Activated CD4-positive, alpha-beta T cell treated with anti-CD3 and anti-CD28 coated beads for 4 hours (primary cell): ENCODE measurements around the gene SLC15A4.

Source experiments
- DNase-seq, 2 donors: peaks; one replicate each; pipeline ENCODE4 v3.0.0-alpha.2; 2020

Gene SLC15A4

DNA sequence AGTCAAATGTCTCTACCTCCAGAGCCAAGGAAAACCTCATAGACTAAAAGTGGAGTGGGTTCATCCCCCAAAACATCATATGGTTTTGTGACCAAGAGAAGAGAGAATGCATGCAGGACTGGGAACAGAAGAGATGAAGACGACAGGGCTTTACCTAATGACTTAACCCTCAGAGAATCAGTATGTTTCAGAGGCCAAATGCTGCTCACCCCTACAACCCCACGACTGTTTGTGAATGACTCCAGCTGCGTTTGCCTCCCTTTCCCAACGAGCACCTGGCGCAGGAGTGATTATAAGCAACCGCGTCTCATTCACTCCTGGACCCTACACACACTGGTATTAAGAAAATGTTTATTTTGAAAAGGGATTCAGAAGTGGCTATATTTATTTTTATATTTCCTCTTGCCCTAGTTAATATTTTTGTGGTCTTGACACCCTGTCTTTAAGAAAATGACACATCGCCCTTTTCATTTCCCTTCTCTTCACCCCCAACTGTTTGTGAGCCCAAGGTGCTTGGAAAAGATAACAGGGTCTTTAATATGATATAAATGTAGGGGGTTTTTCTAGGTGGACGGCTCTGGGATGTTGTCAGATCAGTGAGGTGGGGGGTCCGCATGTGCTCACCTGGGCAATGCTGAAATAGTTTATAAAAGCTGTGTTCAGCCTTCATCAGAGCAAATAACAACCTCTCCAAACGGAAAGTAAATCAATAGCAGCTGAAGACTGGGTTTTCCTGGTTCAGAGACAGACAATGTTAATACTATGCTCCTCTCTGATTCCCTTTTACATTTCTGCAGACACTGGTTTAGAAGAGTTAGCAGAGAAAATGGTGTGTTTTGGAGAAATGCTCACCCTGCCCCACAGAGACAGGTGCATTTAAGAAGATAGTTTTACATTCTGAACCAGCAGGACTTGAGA is 77.7 kb downstream of the SLC15A4 start:
- no peak for DNase-seq

DNA sequence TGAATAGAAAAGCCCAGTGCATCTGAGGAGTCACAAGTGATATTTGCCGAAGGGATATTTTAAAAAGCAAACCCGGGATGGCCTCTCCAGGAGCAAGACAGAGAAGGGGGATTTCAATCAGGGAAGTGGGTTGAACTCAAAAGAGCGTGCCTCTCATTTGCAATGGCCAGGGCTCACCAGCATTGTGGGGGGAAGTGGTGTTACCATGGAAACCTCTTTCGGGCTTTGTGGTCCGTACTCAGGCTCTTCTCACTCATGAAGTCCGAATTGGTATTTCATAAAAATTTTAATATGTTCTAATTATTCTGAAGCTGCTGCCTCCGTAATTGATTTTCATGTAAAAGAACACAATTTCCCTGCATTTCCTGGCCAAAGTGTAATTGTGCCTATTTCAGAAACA is 79.8 kb downstream of the SLC15A4 start:
- no peak for DNase-seq
